Muscle layer of duodenum (tissue), 2 donors: ENCODE data around the gene ANKRD27.
"Not testable (repeated sequence)": the region's sequence is repeated elsewhere in the genome, so short reads cannot be mapped to it uniquely, and the experiment has no call there.

ENCODE experiments used
- H3K27ac ChIP-seq: one replicate; pipeline ENCODE4 v1.7.0; 2013; ENCODE audit warnings: mild to moderate bottlenecking, low read length
- H3K27me3 ChIP-seq: one replicate; pipeline ENCODE4 v1.7.0; 2013; ENCODE audit warnings: low read depth, mild to moderate bottlenecking, control low read depth, low read length
- H3K36me3 ChIP-seq, 2 donors: one replicate each; pipeline ENCODE4 v1.7.0; 2013; ENCODE audit warnings: low read length in 2 of 2, control low read depth in 1 of 2, mild to moderate bottlenecking in 1 of 2; ENCODE audit not compliant: insufficient read depth in 2 of 2, control insufficient read depth in 1 of 2
- H3K4me1 ChIP-seq, 2 donors: one replicate each; pipeline ENCODE4 v1.7.0; 2013; ENCODE audit warnings: low read length in 2 of 2, mild to moderate bottlenecking in 2 of 2, control low read depth in 1 of 2, moderate library complexity in 1 of 2; ENCODE audit not compliant: insufficient read depth in 2 of 2, control insufficient read depth in 1 of 2
- H3K4me3 ChIP-seq, 2 donors: one replicate each; pipeline ENCODE4 v1.7.0; 2013; ENCODE audit warnings: low read length in 2 of 2, low read depth in 1 of 2, mild to moderate bottlenecking in 1 of 2
- H3K9me3 ChIP-seq, 2 donors: one replicate each; pipeline ENCODE4 v1.7.0; 2013; ENCODE audit warnings: low read length in 2 of 2, control low read depth in 1 of 2, mild to moderate bottlenecking in 1 of 2; ENCODE audit not compliant: control insufficient read depth in 1 of 2
- donor health status: healthy.

The ANKRD27 gene

GRCh38 chr19:32702010-32702409, 27.0 kb upstream of the ANKRD27 start:
- peaks cover 0 to 33% of the 10 kb centered on the region in 2 donors for H3K36me3 ChIP-seq
- H3K27me3 ChIP-seq, result no peaks in the 10 kb centered on the region
- peaks cover 0 to 8% of the 10 kb centered on the region in 2 donors for H3K9me3 ChIP-seq
- no peak overlapping the region for H3K4me3 ChIP-seq
- H3K4me1 ChIP-seq, result peaks cover 0 to 8% of the 10 kb centered on the region in 2 donors
- H3K27ac ChIP-seq, result no peak overlapping the region

- not testable (repeated sequence) for H3K27me3 ChIP-seq, H3K9me3 ChIP-seq, H3K4me3 ChIP-seq, H3K27ac ChIP-seq
- peaks cover 0 to 11% of the 10 kb centered on the region in 2 donors for H3K4me1 ChIP-seq
- H3K36me3 ChIP-seq, result peaks cover 0 to 33% of the 10 kb centered on the region in 2 donors
Measured at GRCh38 chr19:32700129-32700528, 25.1 kb upstream of the ANKRD27 start.

GRCh38 chr19:32696771-32697170, 21.8 kb upstream of the ANKRD27 start:
- H3K9me3 ChIP-seq, H3K27me3 ChIP-seq, H3K27ac ChIP-seq, H3K4me3 ChIP-seq: not testable (repeated sequence)
- peaks cover 0 to 29% of the 10 kb centered on the region in 2 donors for H3K4me1 ChIP-seq
- peaks cover 0 to 21% of the 10 kb centered on the region in 2 donors for H3K36me3 ChIP-seq

GRCh38 chr19:32695506-32695905, 20.5 kb upstream of the ANKRD27 start:
- H3K27me3 ChIP-seq, H3K4me3 ChIP-seq, H3K27ac ChIP-seq, H3K9me3 ChIP-seq: not testable (repeated sequence)
- Histone ChIP-seq H3K36me3 (peaks cover 0 to 21% of the 10 kb centered on the region in 2 donors), H3K4me1 (peaks cover 8 to 37% of the 10 kb centered on the region in 2 donors)

- Histone ChIP-seq H3K36me3 (peaks cover 0 to 18% of the 10 kb centered on the region in 2 donors), H3K4me3 (peak overlapping the region in 1 of 2 donors; percentile 28), H3K4me1 (peaks cover 8 to 37% of the 10 kb centered on the region in 2 donors)
- H3K9me3 ChIP-seq, H3K27ac ChIP-seq, H3K27me3 ChIP-seq: not testable (repeated sequence)
Measured at GRCh38 chr19:32694851-32695250, 19.9 kb upstream of the ANKRD27 start.

- peak overlapping the region in 1 of 2 donors; percentile 28 for H3K4me3 ChIP-seq
- H3K4me1 ChIP-seq, result peaks cover 8 to 37% of the 10 kb centered on the region in 2 donors
- not testable (repeated sequence) for H3K9me3 ChIP-seq, H3K27ac ChIP-seq, H3K27me3 ChIP-seq
- peaks cover 0 to 12% of the 10 kb centered on the region in 2 donors for H3K36me3 ChIP-seq
Measured at GRCh38 chr19:32694316-32694715, 19.3 kb upstream of the ANKRD27 start.

- Histone ChIP-seq H3K4me3 (peak overlapping the region; percentile 73 to 87), H3K4me1 (peaks cover 8 to 37% of the 10 kb centered on the region in 2 donors)
- H3K9me3 ChIP-seq, H3K36me3 ChIP-seq, H3K27me3 ChIP-seq, H3K27ac ChIP-seq: not testable (repeated sequence)
Measured at GRCh38 chr19:32693151-32694108, 18.4 kb upstream of the ANKRD27 start.

- peaks cover 8 to 37% of the 10 kb centered on the region in 2 donors for H3K4me1 ChIP-seq
- H3K36me3 ChIP-seq, result no peaks in the 10 kb centered on the region
- no peaks in the 10 kb centered on the region for H3K27me3 ChIP-seq
- H3K9me3 ChIP-seq, result no peaks in the 10 kb centered on the region
- peak overlapping the region; percentile 73 to 87 for H3K4me3 ChIP-seq
- peak overlapping the region; percentile 27 for H3K27ac ChIP-seq
Measured at GRCh38 chr19:32692727-32693061, 17.7 kb upstream of the ANKRD27 start.

GRCh38 chr19:32691952-32692726, 17.2 kb upstream of the ANKRD27 start:
- no peaks in the 10 kb centered on the region for H3K27me3 ChIP-seq
- no peaks in the 10 kb centered on the region for H3K36me3 ChIP-seq
- peaks cover 8 to 37% of the 10 kb centered on the region in 2 donors for H3K4me1 ChIP-seq
- H3K27ac ChIP-seq, result peak overlapping the region; percentile 27
- peak overlapping the region; percentile 73 to 87 for H3K4me3 ChIP-seq
- no peaks in the 10 kb centered on the region for H3K9me3 ChIP-seq

- Histone ChIP-seq H3K4me1 (peaks cover 8 to 37% of the 10 kb centered on the region in 2 donors), H3K27ac (peak within 1 kb of the TSS; percentile 50), H3K4me3 (peak within 1 kb of the TSS; percentile 73 to 87), H3K9me3 (no peaks in the 10 kb centered on the region), H3K36me3 (no peaks in the 10 kb centered on the region), H3K27me3 (no peaks in the 10 kb centered on the region)
Measured at GRCh38 chr19:32691291-32691951, 16.4 kb upstream of the ANKRD27 start, which contains the start of gene NUDT19. Gene NUDT19, plus strand, starts transcription at chr19:32691821. Its CDS starts 140 bp downstream, at chr19:32691961.

- Histone ChIP-seq H3K4me3 (no peak overlapping the region), H3K9me3 (no peaks in the 10 kb centered on the region), H3K27ac (no peak overlapping the region), H3K4me1 (peaks cover 8 to 18% of the 10 kb centered on the region in 2 donors), H3K36me3 (no peaks in the 10 kb centered on the region), H3K27me3 (no peaks in the 10 kb centered on the region)
Measured at GRCh38 chr19:32688311-32688710, 13.3 kb upstream of the ANKRD27 start.
